ENCODE results near the gene HS3ST4.

HS3ST4 gene

GRCh38 chr16:26175944-26176343, 484.2 kb downstream of the HS3ST4 start:
- Histone ChIP-seq H3K36me3 (replicated peaks; ENCODE audit: low read depth, low read length) (no peaks in the 10 kb centered on the region), H3K79me2 (ENCODE audit: low read length) (no peaks in the 10 kb centered on the region), H3K27ac (ENCODE audit: low read length) (no peak overlapping the region), H3K4me1 (ENCODE audit: low read length) (no peaks in the 10 kb centered on the region), H3K4me3 (ENCODE audit: low read length) (no peak overlapping the region), H3K9me3 (ENCODE audit: insufficient read depth, low read length) (no peaks in the 10 kb centered on the region), H2AFZ (ENCODE audit: low read depth, low read length) (no peak overlapping the region), H3K9ac (ENCODE audit: low read length) (no peak overlapping the region), H3K27me3 (ENCODE audit: low read depth, low read length) (no peaks in the 10 kb centered on the region), H3K4me2 (ENCODE audit: low read length) (no peak overlapping the region), H4K20me1 (ENCODE audit: insufficient read depth, low read length) (no peaks in the 10 kb centered on the region)
- TF ChIP-seq EZH2phosphoT487 (IDR thresholded peaks at IDR 0.05; ENCODE audit: low read depth) (no peak), CTCF (IDR thresholded peaks at IDR 0.05; ENCODE audit: low read depth, low read length) (no peak)

- Histone ChIP-seq H3K36me3 (replicated peaks; ENCODE audit: low read depth, low read length) (no peaks in the 10 kb centered on the region), H3K4me3 (ENCODE audit: low read length) (no peak overlapping the region), H3K79me2 (ENCODE audit: low read length) (no peaks in the 10 kb centered on the region), H3K9me3 (ENCODE audit: insufficient read depth, low read length) (no peaks in the 10 kb centered on the region), H2AFZ (ENCODE audit: low read depth, low read length) (no peak overlapping the region), H3K27ac (ENCODE audit: low read length) (no peak overlapping the region), H3K4me1 (ENCODE audit: low read length) (no peaks in the 10 kb centered on the region), H3K4me2 (ENCODE audit: low read length) (no peak overlapping the region), H3K9ac (ENCODE audit: low read length) (no peak overlapping the region), H4K20me1 (ENCODE audit: insufficient read depth, low read length) (no peaks in the 10 kb centered on the region), H3K27me3 (ENCODE audit: low read depth, low read length) (no peaks in the 10 kb centered on the region)
- TF ChIP-seq CTCF (IDR thresholded peaks at IDR 0.05; ENCODE audit: low read depth, low read length) (no peak), EZH2phosphoT487 (IDR thresholded peaks at IDR 0.05; ENCODE audit: low read depth) (no peak)
Measured at GRCh38 chr16:26177438-26177837, 485.7 kb downstream of the HS3ST4 start.

- no peak overlapping the region for H3K9ac ChIP-seq (ENCODE audit: low read length)
- H3K27ac ChIP-seq (ENCODE audit: low read length), result no peak overlapping the region
- H3K36me3 ChIP-seq (replicated peaks; ENCODE audit: low read depth, low read length), result no peaks in the 10 kb centered on the region
- H3K27me3 ChIP-seq (ENCODE audit: low read depth, low read length), result no peaks in the 10 kb centered on the region
- no peak overlapping the region for H3K4me3 ChIP-seq (ENCODE audit: low read length)
- no peaks in the 10 kb centered on the region for H3K79me2 ChIP-seq (ENCODE audit: low read length)
- TF ChIP-seq CTCF (IDR thresholded peaks at IDR 0.05; ENCODE audit: low read depth, low read length) (no peak), EZH2phosphoT487 (IDR thresholded peaks at IDR 0.05; ENCODE audit: low read depth) (no peak)
- H4K20me1 ChIP-seq (ENCODE audit: insufficient read depth, low read length), result no peaks in the 10 kb centered on the region
- H2AFZ ChIP-seq (ENCODE audit: low read depth, low read length), result no peak overlapping the region
- no peaks in the 10 kb centered on the region for H3K9me3 ChIP-seq (ENCODE audit: insufficient read depth, low read length)
- no peaks in the 10 kb centered on the region for H3K4me1 ChIP-seq (ENCODE audit: low read length)
- no peak overlapping the region for H3K4me2 ChIP-seq (ENCODE audit: low read length)
Measured at GRCh38 chr16:26178298-26178697, 486.5 kb downstream of the HS3ST4 start.

GRCh38 chr16:26186091-26186615, 494.4 kb downstream of the HS3ST4 start:
- no peak for TF ChIP-seq CTCF (IDR thresholded peaks at IDR 0.05; ENCODE audit: low read depth, low read length)
- TF ChIP-seq EZH2phosphoT487 (IDR thresholded peaks at IDR 0.05; ENCODE audit: low read depth), result no peak
- no peak overlapping the region for H3K4me3 ChIP-seq (ENCODE audit: low read length)

More at GRCh38 chr16:26186091-26186615, 494.4 kb downstream of the HS3ST4 start:
- Histone ChIP-seq H3K36me3 (replicated peaks; ENCODE audit: low read depth, low read length) (no peaks in the 10 kb centered on the region), H3K27me3 (ENCODE audit: low read depth, low read length) (peaks cover 6% of the 10 kb centered on the region; the same call in 1 of the 2 replicates), H3K4me2 (ENCODE audit: low read length) (no peak overlapping the region), H3K9me3 (ENCODE audit: insufficient read depth, low read length) (no peaks in the 10 kb centered on the region), H3K9ac (ENCODE audit: low read length) (no peak overlapping the region), H3K4me1 (ENCODE audit: low read length) (no peaks in the 10 kb centered on the region), H3K79me2 (ENCODE audit: low read length) (no peaks in the 10 kb centered on the region), H4K20me1 (ENCODE audit: insufficient read depth, low read length) (no peaks in the 10 kb centered on the region), H2AFZ (ENCODE audit: low read depth, low read length) (no peak overlapping the region), H3K27ac (ENCODE audit: low read length) (no peak overlapping the region)
